ENCODE results near the gene KRTAP9-4. TPM values are rescaled to one million over a fixed set of nuclear protein-coding genes. Genes with fewer than 3 reads are reported as not detected.

The KRTAP9-4 gene
- total and polyA plus RNA-seq, 2 of the 8 experiments (the other 6 are each of a cell fraction or from before 2014, with no cell fraction given): not detected

DNA sequence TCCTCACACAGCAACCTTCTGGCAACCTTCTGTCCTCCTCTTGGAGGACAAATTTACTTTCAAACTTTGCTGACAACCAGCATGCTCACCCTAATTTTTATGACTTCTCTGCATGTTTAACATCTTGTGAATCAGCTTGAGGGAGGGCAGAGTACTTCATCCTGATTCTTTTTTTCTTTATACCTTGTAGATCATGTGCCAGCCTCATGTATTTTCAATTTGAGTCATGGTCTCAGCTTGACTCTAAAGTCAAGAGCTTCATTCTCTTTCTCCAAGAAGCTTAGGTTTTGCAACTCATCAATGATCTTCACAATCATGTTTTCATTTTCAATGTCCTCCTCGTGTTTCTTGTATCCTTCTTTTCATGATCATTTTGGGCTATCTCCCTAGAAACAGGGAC, 22.4 kb downstream of the KRTAP9-4 start:
- no peak for FAIRE-seq
- CTCF ChIA-PET (ENCODE audit: partially characterized antibody): no interaction called here
- H2BK5ac ChIP-seq (ENCODE audit: low read depth, low read length): no peak overlapping the region

More for the DNA sequence above, 22.4 kb downstream of the KRTAP9-4 start:
- H4K8ac ChIP-seq (ENCODE audit: extremely low read depth, insufficient read depth, low read length): no peak overlapping the region
- POLR2A ChIA-PET (ENCODE audit: partially characterized antibody): no interaction called here
- no peaks in the 10 kb centered on the region for H3K27me3 ChIP-seq (replicated peaks in 1 of 4; ENCODE audit: control insufficient read depth in 3 of 4, extremely low read depth in 1 of 4, insufficient read depth in 3 of 4, low read length in 3 of 4)
- no peaks in the 10 kb centered on the region for H3K4me1 ChIP-seq (replicated peaks in 1 of 4; ENCODE audit: control insufficient read depth in 3 of 4, insufficient read depth in 4 of 4, low read length in 3 of 4)
- no peak overlapping the region for H2AFZ ChIP-seq (ENCODE audit: low read length)
- H3K56ac ChIP-seq (replicated peaks; ENCODE audit: insufficient read length, low read depth, low read length): no peak overlapping the region
- no peak overlapping the region for H3K4me3 ChIP-seq (ENCODE audit: extremely low read depth in 1 of 4, insufficient read depth in 2 of 4, low read depth in 3 of 4, low read length in 4 of 4)
- H3K23ac ChIP-seq (ENCODE audit: insufficient read length): no peak overlapping the region
- no peak overlapping the region for H4K91ac ChIP-seq (replicated peaks; ENCODE audit: insufficient read length, low read length)
- no peak overlapping the region for H3K14ac ChIP-seq (ENCODE audit: insufficient read length)
- H2BK12ac ChIP-seq (ENCODE audit: low read depth, low read length): no peak overlapping the region
- H3K9me3 ChIP-seq (ENCODE audit: insufficient read depth in 2 of 2, low read depth in 1 of 2, low read length in 1 of 2): no peaks in the 10 kb centered on the region
- no peak overlapping the region for H2BK120ac ChIP-seq (replicated peaks; ENCODE audit: low read depth, low read length)
- TF ChIP-seq CEBPB (IDR thresholded peaks at IDR 0.05; ENCODE audit: low read depth, low read length) (no peak), SP2 (IDR thresholded peaks at IDR 0.05; ENCODE audit: low read length) (no peak), BCL11A (IDR thresholded peaks at IDR 0.05; ENCODE audit: low read depth in 2 of 2, low read length in 2 of 2) (no peak), POU5F1 (IDR thresholded peaks at IDR 0.05; ENCODE audit: low read depth, low read length) (no peak), BRCA1 (IDR thresholded peaks at IDR 0.05; ENCODE audit: low read depth, low read length) (no peak), HDAC6 (IDR thresholded peaks at IDR 0.05; ENCODE audit: low read depth, low read length) (no peak), SRF (IDR thresholded peaks at IDR 0.05; ENCODE audit: low read depth, low read length) (no peak), TBP (IDR thresholded peaks at IDR 0.05; ENCODE audit: low read depth, low read length) (no peak), EZH2 (IDR thresholded peaks at IDR 0.05; ENCODE audit: low read depth, low read length, severe bottlenecking) (no peak)
- TF ChIP-seq, protein P1, sequence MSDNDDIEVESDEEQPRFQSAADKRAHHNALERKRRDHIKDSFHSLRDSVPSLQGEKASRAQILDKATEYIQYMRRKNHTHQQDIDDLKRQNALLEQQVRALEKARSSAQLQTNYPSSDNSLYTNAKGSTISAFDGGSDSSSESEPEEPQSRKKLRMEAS (IDR thresholded peaks at IDR 0.05): no peak
- no peaks in the 10 kb centered on the region for H4K20me1 ChIP-seq (replicated peaks in 1 of 2; ENCODE audit: control insufficient read depth in 1 of 2, insufficient read depth in 2 of 2, low read length in 2 of 2)
- H3K27ac ChIP-seq (ENCODE audit: low read depth, low read length): no peak overlapping the region
- H3K79me1 ChIP-seq (ENCODE audit: low read depth, low read length): no peaks in the 10 kb centered on the region
- no peaks in the 10 kb centered on the region for H3K23me2 ChIP-seq (ENCODE audit: low read depth, low read length)
- no peaks in the 10 kb centered on the region for H3K36me3 ChIP-seq (ENCODE audit: control insufficient read depth in 2 of 4, insufficient read depth in 4 of 4, low read length in 3 of 4)
- H3K18ac ChIP-seq (ENCODE audit: extremely low read depth, low read length): no peak overlapping the region
- DNase-seq (ENCODE audit: low read depth in 1 of 2, low spot score in 2 of 2): no peak
- H2BK15ac ChIP-seq (ENCODE audit: low read length): no peak overlapping the region
- no peak overlapping the region for H3K4me2 ChIP-seq (ENCODE audit: insufficient read depth in 1 of 2, low read depth in 2 of 2, low read length in 2 of 2)
- no peak overlapping the region for H3K4ac ChIP-seq (replicated peaks; ENCODE audit: insufficient read length, low read depth, low read length)
- H2BK20ac ChIP-seq (ENCODE audit: low read length): no peak overlapping the region
- no peak overlapping the region for H3K9ac ChIP-seq (replicated peaks in 1 of 4; ENCODE audit: extremely low read depth in 1 of 4, low read depth in 3 of 4, low read length in 3 of 4)
- WGBS, 2 experiments (ENCODE audit: extremely low coverage in 1 of 2, insufficient coverage in 1 of 2, insufficient read length in 1 of 2, insufficient replicate concordance in 2 of 2, low coverage in 1 of 2, low lambda C conversion rate in 2 of 2, missing lambda C conversion rate in 1 of 2): no CpG with 5 or more reads among the region's 1 CpG
- H2AK5ac ChIP-seq (ENCODE audit: low read depth, low read length): no peak overlapping the region
- no peaks in the 10 kb centered on the region for H3K79me2 ChIP-seq (ENCODE audit: control insufficient read depth in 1 of 2, insufficient read depth in 2 of 2, low read length in 2 of 2)
- no peak overlapping the region for H4K5ac ChIP-seq (ENCODE audit: insufficient read length, low read depth, low read length)
